ENCODE data around the gene MYL5. TPM values are rescaled to one million over a fixed set of nuclear protein-coding genes. Genes with fewer than 3 reads are reported as not detected.
A peak's percentile ranks its signal among the peaks of the same experiment; 100 is the strongest.

The MYL5 gene
- total and polyA plus RNA-seq, 2 of the 13 experiments (the other 11 are each of a cell fraction or from before 2014, with no cell fraction given), result 6.5 to 16.0 TPM

- TF ChIP-seq, protein P1, sequence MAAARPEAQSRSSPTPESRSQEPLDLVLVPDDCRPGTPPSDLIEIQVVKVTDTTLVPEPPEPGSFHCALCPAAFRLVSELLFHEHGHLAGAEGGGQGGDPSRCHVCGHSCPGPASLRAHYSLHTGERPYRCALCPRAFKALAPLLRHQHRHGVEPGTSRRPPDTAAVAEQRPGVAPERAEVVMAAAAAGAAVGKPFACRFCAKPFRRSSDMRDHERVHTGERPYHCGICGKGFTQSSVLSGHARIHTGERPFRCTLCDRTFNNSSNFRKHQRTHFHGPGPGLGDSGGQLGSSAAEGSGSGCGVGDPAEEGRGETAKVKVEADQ (CRISPR knock-in tag; IDR thresholded peaks at IDR 0.05; ENCODE audit: borderline replicate concordance), result no peak
- no peak for TF ChIP-seq PAWR (CRISPR knock-in tag; IDR thresholded peaks at IDR 0.05; ENCODE audit: borderline replicate concordance)
- no peak for TF ChIP-seq ZNF644 (CRISPR knock-in tag; IDR thresholded peaks at IDR 0.05; ENCODE audit: low read depth)
- TF ChIP-seq GFI1 (CRISPR knock-in tag; IDR thresholded peaks at IDR 0.05; ENCODE audit: borderline replicate concordance), result no peak
- no peak for TF ChIP-seq GLMP (CRISPR knock-in tag; IDR thresholded peaks at IDR 0.05; ENCODE audit: borderline replicate concordance)
- no peak for TF ChIP-seq ZNF3 (CRISPR knock-in tag; IDR thresholded peaks at IDR 0.05)
- TF ChIP-seq ZBTB7B (CRISPR knock-in tag; IDR thresholded peaks at IDR 0.05), result no peak
- TF ChIP-seq, protein P2, sequence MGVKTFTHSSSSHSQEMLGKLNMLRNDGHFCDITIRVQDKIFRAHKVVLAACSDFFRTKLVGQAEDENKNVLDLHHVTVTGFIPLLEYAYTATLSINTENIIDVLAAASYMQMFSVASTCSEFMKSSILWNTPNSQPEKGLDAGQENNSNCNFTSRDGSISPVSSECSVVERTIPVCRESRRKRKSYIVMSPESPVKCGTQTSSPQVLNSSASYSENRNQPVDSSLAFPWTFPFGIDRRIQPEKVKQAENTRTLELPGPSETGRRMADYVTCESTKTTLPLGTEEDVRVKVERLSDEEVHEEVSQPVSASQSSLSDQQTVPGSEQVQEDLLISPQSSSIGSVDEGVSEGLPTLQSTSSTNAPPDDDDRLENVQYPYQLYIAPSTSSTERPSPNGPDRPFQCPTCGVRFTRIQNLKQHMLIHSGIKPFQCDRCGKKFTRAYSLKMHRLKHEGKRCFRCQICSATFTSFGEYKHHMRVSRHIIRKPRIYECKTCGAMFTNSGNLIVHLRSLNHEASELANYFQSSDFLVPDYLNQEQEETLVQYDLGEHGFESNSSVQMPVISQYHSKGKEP (CRISPR knock-in tag; IDR thresholded peaks at IDR 0.05), result no peak
- TF ChIP-seq ZNF121 (CRISPR knock-in tag; IDR thresholded peaks at IDR 0.05), result no peak
- TF ChIP-seq ZBTB7A (CRISPR knock-in tag; IDR thresholded peaks at IDR 0.05), result no peak
- TF ChIP-seq, protein P3, sequence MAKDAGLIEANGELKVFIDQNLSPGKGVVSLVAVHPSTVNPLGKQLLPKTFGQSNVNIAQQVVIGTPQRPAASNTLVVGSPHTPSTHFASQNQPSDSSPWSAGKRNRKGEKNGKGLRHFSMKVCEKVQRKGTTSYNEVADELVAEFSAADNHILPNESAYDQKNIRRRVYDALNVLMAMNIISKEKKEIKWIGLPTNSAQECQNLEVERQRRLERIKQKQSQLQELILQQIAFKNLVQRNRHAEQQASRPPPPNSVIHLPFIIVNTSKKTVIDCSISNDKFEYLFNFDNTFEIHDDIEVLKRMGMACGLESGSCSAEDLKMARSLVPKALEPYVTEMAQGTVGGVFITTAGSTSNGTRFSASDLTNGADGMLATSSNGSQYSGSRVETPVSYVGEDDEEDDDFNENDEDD (CRISPR knock-in tag; IDR thresholded peaks at IDR 0.05; ENCODE audit: borderline replicate concordance), result peak; percentile 67; the same call in 1 of the 2 replicates
- no peak for TF ChIP-seq ARID5B (CRISPR knock-in tag; IDR thresholded peaks at IDR 0.05)
- TF ChIP-seq HDAC2 (CRISPR knock-in tag; IDR thresholded peaks at IDR 0.05), result peak; percentile 19; the same call in 1 of the 2 replicates
- TF ChIP-seq BRD4 (CRISPR knock-in tag; IDR thresholded peaks at IDR 0.05), result no peak
- TF ChIP-seq, protein P4, sequence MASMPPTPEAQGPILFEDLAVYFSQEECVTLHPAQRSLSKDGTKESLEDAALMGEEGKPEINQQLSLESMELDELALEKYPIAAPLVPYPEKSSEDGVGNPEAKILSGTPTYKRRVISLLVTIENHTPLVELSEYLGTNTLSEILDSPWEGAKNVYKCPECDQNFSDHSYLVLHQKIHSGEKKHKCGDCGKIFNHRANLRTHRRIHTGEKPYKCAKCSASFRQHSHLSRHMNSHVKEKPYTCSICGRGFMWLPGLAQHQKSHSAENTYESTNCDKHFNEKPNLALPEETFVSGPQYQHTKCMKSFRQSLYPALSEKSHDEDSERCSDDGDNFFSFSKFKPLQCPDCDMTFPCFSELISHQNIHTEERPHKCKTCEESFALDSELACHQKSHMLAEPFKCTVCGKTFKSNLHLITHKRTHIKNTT (CRISPR knock-in tag; IDR thresholded peaks at IDR 0.05), result no peak
- no peak for TF ChIP-seq PTBP1 (IDR thresholded peaks at IDR 0.05; ENCODE audit: low read depth, low read length, poor library complexity, severe bottlenecking)
- no peak for TF ChIP-seq HMG20B (CRISPR knock-in tag; conservative IDR thresholded peaks at IDR 0.05)
- no peak for TF ChIP-seq PAX8 (CRISPR knock-in tag; IDR thresholded peaks at IDR 0.05; ENCODE audit: borderline replicate concordance)
- TF ChIP-seq NR1H2 (CRISPR knock-in tag; IDR thresholded peaks at IDR 0.05; ENCODE audit: borderline replicate concordance, low read depth), result no peak
Observed at GRCh38 chr4:700587-701264, 26.4 kb downstream of the MYL5 start (continued).
